ENCODE results near the gene SLC4A3. TPM values are rescaled to one million over a fixed set of nuclear protein-coding genes. Genes with fewer than 3 reads are reported as not detected.

SLC4A3 gene
- total RNA-seq, 1 experiment from 2014 or later: 8.7 TPM

DNA sequence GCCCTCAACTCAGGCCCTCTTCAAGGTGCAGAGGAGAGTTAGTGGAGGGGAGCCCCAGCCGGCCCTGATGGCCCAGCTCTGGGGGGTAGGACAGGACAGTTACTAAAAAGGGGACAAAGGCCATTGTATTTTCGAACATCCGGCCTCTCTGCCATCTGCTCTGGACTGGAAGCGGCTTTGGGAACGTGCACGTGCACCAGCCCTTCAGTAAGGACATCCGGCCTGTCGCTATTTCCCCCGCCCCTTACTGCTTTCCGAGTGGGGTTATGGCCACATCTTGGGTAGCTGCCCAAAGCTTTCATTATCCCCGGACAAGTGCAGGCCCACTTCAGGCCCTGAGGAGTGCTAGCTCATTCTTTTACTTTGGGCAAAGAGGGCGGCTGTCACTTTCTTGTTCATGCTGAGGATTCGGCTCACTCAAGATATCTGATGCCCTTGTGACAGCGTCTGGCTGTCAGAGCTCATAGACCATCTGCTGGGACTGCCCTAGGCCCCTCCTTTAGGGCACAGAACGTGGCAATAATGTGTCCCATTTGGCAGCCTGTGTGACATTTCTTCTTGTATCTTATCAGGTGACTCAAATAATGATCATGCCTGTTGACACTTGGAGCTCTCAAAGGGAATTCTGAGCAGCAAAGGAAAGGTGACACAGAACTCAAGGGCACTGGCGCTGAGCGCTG lies 17.5 kb downstream of the SLC4A3 start:
- Mint-ChIP-seq H3K27ac (no peak overlapping the region), H3K9me3 (no peaks in the 10 kb centered on the region), H3K36me3 (no peaks in the 10 kb centered on the region), H3K4me1 (peaks cover 27% of the 10 kb centered on the region), H3K27me3 (ENCODE audit: low read depth) (peaks cover 6% of the 10 kb centered on the region; the same call in 1 of the 2 replicates), H3K4me3 (no peak overlapping the region)
- POLR2A ChIA-PET: interaction anchor here (0.7 to 1.0 kb wide), 2 partner anchors 10 to 27 kb away, joined by 3 to 7 read pairs; no protein-coding TSS in a partner anchor
- DNase-seq (ENCODE audit: low spot score) (no peak), ATAC-seq (no peak)
- TF ChIP-seq, protein P1, sequence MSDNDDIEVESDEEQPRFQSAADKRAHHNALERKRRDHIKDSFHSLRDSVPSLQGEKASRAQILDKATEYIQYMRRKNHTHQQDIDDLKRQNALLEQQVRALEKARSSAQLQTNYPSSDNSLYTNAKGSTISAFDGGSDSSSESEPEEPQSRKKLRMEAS (CRISPR knock-in tag; IDR thresholded peaks at IDR 0.05): no peak
- TF ChIP-seq, protein P2, sequence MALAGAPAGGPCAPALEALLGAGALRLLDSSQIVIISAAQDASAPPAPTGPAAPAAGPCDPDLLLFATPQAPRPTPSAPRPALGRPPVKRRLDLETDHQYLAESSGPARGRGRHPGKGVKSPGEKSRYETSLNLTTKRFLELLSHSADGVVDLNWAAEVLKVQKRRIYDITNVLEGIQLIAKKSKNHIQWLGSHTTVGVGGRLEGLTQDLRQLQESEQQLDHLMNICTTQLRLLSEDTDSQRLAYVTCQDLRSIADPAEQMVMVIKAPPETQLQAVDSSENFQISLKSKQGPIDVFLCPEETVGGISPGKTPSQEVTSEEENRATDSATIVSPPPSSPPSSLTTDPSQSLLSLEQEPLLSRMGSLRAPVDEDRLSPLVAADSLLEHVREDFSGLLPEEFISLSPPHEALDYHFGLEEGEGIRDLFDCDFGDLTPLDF (CRISPR knock-in tag; IDR thresholded peaks at IDR 0.05): no peak
- TF ChIP-seq, protein P3, sequence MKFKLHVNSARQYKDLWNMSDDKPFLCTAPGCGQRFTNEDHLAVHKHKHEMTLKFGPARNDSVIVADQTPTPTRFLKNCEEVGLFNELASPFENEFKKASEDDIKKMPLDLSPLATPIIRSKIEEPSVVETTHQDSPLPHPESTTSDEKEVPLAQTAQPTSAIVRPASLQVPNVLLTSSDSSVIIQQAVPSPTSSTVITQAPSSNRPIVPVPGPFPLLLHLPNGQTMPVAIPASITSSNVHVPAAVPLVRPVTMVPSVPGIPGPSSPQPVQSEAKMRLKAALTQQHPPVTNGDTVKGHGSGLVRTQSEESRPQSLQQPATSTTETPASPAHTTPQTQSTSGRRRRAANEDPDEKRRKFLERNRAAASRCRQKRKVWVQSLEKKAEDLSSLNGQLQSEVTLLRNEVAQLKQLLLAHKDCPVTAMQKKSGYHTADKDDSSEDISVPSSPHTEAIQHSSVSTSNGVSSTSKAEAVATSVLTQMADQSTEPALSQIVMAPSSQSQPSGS (CRISPR knock-in tag; IDR thresholded peaks at IDR 0.05; ENCODE audit: borderline replicate concordance, low read depth): no peak
- CTCF ChIA-PET: interaction anchor here (0.6 to 6.8 kb wide), 10 partner anchors 24 to 119 kb away, joined by 3 to 72 read pairs (median 6); no protein-coding TSS in a partner anchor

DNA sequence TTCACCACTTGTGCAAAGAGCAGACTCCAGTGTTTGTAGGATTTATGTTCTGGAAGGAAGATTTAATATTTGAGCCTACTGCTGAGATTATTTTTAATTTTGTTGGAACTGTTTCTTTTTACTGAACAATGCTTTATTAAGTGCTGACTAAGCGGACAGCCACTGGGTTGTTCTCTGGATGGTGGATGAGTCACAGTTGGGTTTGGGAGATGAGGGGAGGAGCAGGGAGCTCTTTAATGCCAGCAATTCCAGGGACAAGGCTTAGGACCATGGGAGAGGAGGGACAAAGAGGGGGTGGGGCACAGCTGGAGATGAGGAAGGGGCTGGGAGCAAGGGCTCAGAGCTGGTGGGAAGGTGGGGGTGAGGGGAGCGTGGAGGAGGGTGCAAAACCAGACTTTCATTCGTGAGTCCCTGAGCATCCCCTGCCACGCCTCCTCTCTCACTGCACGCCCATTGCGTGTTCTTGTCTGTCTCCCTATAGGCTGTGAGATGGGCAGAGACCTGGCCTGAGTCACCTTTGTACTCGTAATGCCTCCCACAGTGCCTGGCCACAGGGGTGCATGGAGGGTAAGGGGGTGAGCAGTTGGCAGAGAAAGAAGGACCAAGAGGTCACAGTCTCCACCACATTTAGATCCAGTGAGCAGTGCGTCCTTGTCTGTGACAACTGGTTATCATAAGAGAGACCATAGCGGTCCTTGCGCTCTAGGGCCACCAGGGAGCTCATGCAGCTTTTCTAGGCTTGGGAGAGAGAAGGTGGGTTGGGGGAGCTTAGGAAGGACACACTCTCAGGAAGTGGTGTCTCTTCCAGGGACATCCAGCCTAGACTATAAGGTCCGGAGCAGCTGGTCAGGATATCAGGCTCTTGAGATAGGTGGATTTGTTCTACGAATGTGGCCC lies 18.4 kb downstream of the SLC4A3 start:
- ChIA-PET CTCF (interaction anchor here (0.6 to 6.8 kb wide), 10 partner anchors 25 to 120 kb away, joined by 3 to 72 read pairs (median 6); no protein-coding TSS in a partner anchor), POLR2A (interaction anchor here (0.7 to 1.2 kb wide), 2 partner anchors 26 to 39 kb away, joined by 3 to 7 read pairs; no protein-coding TSS in a partner anchor)
- no peak; the same call in 1 of the 2 replicates for ATAC-seq
- Mint-ChIP-seq H3K36me3 (no peaks in the 10 kb centered on the region), H3K4me1 (peaks cover 27% of the 10 kb centered on the region), H3K4me3 (no peak overlapping the region), H3K9me3 (no peaks in the 10 kb centered on the region), H3K27ac (no peak overlapping the region), H3K27me3 (ENCODE audit: low read depth) (peaks cover 6% of the 10 kb centered on the region; the same call in 1 of the 2 replicates)
- DNase-seq (ENCODE audit: low spot score): no peak
- TF ChIP-seq NFYB (CRISPR knock-in tag; conservative IDR thresholded peaks at IDR 0.05; ENCODE audit: low read depth) (no peak), CREM (CRISPR knock-in tag; IDR thresholded peaks at IDR 0.05) (no peak), ELF4 (CRISPR knock-in tag; IDR thresholded peaks at IDR 0.05; ENCODE audit: low read depth) (no peak), HMGA2 (CRISPR knock-in tag; IDR thresholded peaks at IDR 0.05) (no peak), ZNF219 (CRISPR knock-in tag; IDR thresholded peaks at IDR 0.05; ENCODE audit: borderline replicate concordance) (no peak), JUN (CRISPR knock-in tag; IDR thresholded peaks at IDR 0.05) (no peak), PRRX2 (CRISPR knock-in tag; IDR thresholded peaks at IDR 0.05) (no peak), TP53 (CRISPR knock-in tag; IDR thresholded peaks at IDR 0.05) (no peak)
- TF ChIP-seq, protein P4, sequence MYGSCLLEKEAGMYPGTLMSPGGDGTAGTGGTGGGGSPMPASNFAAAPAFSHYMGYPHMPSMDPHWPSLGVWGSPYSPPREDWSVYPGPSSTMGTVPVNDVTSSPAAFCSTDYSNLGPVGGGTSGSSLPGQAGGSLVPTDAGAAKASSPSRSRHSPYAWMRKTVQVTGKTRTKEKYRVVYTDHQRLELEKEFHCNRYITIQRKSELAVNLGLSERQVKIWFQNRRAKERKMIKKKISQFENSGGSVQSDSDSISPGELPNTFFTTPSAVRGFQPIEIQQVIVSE (CRISPR knock-in tag; IDR thresholded peaks at IDR 0.05; ENCODE audit: borderline replicate concordance): no peak
- TF ChIP-seq, protein P5, sequence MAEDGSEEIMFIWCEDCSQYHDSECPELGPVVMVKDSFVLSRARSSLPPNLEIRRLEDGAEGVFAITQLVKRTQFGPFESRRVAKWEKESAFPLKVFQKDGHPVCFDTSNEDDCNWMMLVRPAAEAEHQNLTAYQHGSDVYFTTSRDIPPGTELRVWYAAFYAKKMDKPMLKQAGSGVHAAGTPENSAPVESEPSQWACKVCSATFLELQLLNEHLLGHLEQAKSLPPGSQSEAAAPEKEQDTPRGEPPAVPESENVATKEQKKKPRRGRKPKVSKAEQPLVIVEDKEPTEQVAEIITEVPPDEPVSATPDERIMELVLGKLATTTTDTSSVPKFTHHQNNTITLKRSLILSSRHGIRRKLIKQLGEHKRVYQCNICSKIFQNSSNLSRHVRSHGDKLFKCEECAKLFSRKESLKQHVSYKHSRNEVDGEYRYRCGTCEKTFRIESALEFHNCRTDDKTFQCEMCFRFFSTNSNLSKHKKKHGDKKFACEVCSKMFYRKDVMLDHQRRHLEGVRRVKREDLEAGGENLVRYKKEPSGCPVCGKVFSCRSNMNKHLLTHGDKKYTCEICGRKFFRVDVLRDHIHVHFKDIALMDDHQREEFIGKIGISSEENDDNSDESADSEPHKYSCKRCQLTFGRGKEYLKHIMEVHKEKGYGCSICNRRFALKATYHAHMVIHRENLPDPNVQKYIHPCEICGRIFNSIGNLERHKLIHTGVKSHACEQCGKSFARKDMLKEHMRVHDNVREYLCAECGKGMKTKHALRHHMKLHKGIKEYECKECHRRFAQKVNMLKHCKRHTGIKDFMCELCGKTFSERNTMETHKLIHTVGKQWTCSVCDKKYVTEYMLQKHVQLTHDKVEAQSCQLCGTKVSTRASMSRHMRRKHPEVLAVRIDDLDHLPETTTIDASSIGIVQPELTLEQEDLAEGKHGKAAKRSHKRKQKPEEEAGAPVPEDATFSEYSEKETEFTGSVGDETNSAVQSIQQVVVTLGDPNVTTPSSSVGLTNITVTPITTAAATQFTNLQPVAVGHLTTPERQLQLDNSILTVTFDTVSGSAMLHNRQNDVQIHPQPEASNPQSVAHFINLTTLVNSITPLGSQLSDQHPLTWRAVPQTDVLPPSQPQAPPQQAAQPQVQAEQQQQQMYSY (CRISPR knock-in tag; IDR thresholded peaks at IDR 0.05): no peak
